ENCODE results near the gene TNS3. TPM values are rescaled to one million over a fixed set of nuclear protein-coding genes. Genes with fewer than 3 reads are reported as not detected.

Gene TNS3
- total and polyA plus RNA-seq, 2 experiments from 2014 or later = 2.7 to 5.7 TPM

DNA sequence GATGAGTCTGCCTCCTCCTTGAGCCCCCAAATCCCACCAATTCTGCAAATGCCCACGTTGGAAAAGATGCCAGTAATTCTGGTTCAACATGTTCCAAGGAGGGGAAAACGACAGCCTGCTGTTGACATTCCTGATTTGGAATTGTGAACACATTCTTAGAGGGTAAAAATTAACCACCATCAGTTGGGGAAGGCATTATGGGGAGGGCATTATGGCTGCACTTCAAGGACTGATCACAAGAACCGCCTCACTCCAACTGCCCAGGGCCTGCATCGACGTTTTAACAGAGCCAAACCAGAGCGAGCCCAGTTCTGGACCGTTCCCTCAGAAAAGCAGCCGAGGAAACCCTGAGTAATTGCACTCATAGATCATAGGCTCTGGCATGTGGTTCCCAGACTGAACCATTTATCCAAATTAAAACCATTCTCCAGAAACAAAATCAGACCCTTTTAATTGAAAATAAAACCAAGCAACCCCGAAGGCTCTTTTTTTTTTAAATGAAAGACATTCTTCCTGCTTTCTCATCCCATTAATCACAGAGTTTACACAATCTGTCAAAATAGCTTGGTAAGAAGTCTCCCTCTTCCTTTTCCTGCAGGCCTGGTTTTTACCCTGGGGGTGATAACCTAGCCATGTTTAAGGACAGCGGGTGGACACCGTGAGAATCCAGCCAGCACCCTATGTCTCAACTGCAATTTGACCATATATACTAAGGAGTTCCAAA is 8.0 kb downstream of the TNS3 start:
- TF ChIP-seq, protein P1, sequence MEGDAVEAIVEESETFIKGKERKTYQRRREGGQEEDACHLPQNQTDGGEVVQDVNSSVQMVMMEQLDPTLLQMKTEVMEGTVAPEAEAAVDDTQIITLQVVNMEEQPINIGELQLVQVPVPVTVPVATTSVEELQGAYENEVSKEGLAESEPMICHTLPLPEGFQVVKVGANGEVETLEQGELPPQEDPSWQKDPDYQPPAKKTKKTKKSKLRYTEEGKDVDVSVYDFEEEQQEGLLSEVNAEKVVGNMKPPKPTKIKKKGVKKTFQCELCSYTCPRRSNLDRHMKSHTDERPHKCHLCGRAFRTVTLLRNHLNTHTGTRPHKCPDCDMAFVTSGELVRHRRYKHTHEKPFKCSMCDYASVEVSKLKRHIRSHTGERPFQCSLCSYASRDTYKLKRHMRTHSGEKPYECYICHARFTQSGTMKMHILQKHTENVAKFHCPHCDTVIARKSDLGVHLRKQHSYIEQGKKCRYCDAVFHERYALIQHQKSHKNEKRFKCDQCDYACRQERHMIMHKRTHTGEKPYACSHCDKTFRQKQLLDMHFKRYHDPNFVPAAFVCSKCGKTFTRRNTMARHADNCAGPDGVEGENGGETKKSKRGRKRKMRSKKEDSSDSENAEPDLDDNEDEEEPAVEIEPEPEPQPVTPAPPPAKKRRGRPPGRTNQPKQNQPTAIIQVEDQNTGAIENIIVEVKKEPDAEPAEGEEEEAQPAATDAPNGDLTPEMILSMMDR (IDR thresholded peaks at IDR 0.05; ENCODE audit: low read depth, low read length) = no peak
- Histone ChIP-seq H3K4me1 (ENCODE audit: low read depth) (peaks cover 8% of the 10 kb centered on the region), H3K27me3 (no peaks in the 10 kb centered on the region), H3K4me3 (no peak overlapping the region), H3K9me3 (ENCODE audit: low read depth) (no peaks in the 10 kb centered on the region), H3K36me3 (no peaks in the 10 kb centered on the region), H3K27ac (no peak overlapping the region)
- peak in 1 of 2 donors; percentile 72 for DNase-seq (ENCODE audit: low read depth in 1 of 2, low spot score in 1 of 2)

GRCh38 chr7:47572939-47573757 is 8.8 kb downstream of the TNS3 start:
- Histone ChIP-seq H3K27ac (no peak overlapping the region), H3K27me3 (no peaks in the 10 kb centered on the region), H3K36me3 (no peaks in the 10 kb centered on the region), H3K9me3 (ENCODE audit: low read depth) (no peaks in the 10 kb centered on the region), H3K4me3 (no peak overlapping the region), H3K4me1 (ENCODE audit: low read depth) (peaks cover 8% of the 10 kb centered on the region)
- DNase-seq (ENCODE audit: low read depth in 1 of 2, low spot score in 1 of 2) = no peak
- TF ChIP-seq, protein P1 (IDR thresholded peaks at IDR 0.05; ENCODE audit: low read depth, low read length) = no peak

- DNase-seq (ENCODE audit: low read depth in 1 of 2, low spot score in 1 of 2) = no peak
- no peaks in the 10 kb centered on the region for H3K36me3 ChIP-seq
- no peaks in the 10 kb centered on the region for H3K27me3 ChIP-seq
- H3K27ac ChIP-seq = no peak overlapping the region
- no peak overlapping the region for H3K4me3 ChIP-seq
- H3K9me3 ChIP-seq (ENCODE audit: low read depth) = no peaks in the 10 kb centered on the region
- TF ChIP-seq, protein P1 (IDR thresholded peaks at IDR 0.05; ENCODE audit: low read depth, low read length) = no peak
- peaks cover 8% of the 10 kb centered on the region for H3K4me1 ChIP-seq (ENCODE audit: low read depth)
These were observed 9.8 kb downstream of the TNS3 start for GRCh38 chr7:47572094-47572445.

DNA sequence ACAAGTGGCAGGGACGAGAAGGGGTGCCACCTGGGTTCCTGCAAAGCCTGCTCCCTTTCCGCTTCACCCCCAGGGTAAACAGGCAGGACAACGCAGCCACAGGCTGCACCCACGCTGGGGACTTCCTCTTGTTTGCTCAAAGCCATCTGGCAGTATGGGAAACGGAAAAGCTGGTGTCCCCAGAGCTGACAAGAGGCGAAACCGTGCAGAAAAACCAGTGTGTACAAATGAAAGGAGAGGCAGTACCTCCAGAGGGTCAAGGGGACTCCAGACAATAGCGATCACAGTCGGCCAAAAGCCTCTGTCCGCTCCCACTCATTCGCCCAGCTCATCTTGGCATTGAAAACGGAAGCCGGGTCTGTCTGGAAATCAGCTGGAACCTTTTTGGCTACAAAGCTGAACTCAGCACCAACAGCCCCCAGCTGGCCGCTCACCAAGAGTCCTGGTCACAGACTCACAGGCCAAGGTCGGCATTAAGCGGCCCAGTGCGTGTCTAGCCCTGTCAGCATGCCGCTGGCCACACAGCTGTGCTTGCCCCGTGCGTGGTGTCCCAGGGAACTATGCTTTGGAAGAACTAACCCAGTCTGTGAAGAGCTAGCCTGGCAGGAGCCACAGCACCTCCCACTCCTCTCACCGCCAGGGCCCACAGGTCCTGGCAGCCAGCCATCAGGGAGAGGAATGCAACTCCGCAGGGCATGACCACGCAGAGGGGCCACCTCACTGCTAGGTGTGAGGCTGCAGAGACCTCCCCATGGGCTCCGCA is 10.4 kb downstream of the TNS3 start:
- no peak overlapping the region for H3K27ac ChIP-seq
- H3K27me3 ChIP-seq = no peaks in the 10 kb centered on the region
- peak; percentile 65 to 89 for DNase-seq (ENCODE audit: low read depth in 1 of 2, low spot score in 1 of 2)
- no peak overlapping the region for H3K4me3 ChIP-seq
- no peaks in the 10 kb centered on the region for H3K36me3 ChIP-seq
- peaks cover 8% of the 10 kb centered on the region for H3K4me1 ChIP-seq (ENCODE audit: low read depth)
- no peaks in the 10 kb centered on the region for H3K9me3 ChIP-seq (ENCODE audit: low read depth)
- TF ChIP-seq, protein P1 (IDR thresholded peaks at IDR 0.05; ENCODE audit: low read depth, low read length) = no peak

DNA sequence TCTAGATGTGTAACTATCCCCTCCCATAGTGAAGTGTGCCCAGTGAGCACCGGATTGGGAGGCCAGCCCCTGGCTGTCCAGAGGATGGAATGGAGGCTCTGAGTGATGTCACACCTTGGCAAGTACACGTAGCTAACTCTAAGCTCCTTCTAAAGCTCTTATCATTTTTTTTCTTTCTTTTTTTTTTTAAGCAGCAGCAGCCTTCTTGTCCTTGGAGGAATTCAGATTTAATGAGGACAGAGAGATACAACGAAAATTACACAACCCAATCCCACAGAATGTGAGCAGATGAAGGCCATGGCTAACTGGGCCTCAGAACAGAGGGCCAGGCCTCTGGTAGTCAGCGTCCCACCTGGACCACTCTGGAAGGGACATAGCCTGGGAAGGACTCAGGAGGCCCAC is 11.3 kb downstream of the TNS3 start:
- Histone ChIP-seq H3K36me3 (no peaks in the 10 kb centered on the region), H3K27ac (no peak overlapping the region), H3K9me3 (ENCODE audit: low read depth) (no peaks in the 10 kb centered on the region), H3K27me3 (no peaks in the 10 kb centered on the region), H3K4me3 (no peak overlapping the region), H3K4me1 (ENCODE audit: low read depth) (peaks cover 8% of the 10 kb centered on the region)
- TF ChIP-seq, protein P1 (IDR thresholded peaks at IDR 0.05; ENCODE audit: low read depth, low read length) = no peak
- DNase-seq (ENCODE audit: low read depth in 1 of 2, low spot score in 1 of 2) = peak in 1 of 2 donors; percentile 88

Measured in cardiac muscle cell (in vitro differentiated cells and primary cell).